ENCODE measurements around the gene FNDC11. TPM values are rescaled to one million over a fixed set of nuclear protein-coding genes. Genes with fewer than 3 reads are reported as not detected.

Gene FNDC11
- total and polyA plus RNA-seq, 2 of the 13 experiments (the other 11 are each of a cell fraction or from before 2014, with no cell fraction given) = 0.07 TPM; not detected in 1

DNA sequence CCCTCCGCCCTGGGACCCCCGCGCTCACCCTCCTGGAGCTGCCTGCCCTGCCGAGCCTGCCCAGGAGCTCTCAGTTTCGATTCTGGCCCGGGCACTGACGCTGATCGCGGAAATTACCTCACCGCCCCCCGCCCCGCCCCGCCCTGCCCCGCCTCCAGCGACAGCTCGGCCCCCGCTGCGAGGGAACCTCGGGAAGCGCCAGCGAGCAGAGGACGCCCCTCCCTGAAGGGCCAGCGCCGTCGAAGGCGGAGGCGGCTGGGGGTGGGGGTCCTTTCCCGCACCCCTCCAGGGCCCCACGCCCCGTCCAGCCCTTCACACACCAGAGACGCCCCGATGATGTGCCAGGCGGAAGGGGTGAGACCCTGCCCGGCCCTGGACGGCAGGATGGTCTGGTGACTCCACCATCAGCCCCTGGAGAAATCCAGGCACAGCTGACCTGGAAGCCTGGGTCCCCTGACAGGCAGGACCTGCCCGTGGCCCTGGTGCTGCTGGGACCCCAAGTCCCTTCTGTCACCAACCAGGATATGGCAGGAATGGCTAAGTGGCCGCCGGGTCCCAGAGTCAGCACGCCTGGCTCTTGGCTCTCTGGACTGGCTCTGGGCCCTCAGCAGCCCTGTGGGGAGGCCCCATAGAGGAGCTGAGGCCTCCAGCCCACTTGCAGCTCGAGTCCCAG, 20.3 kb downstream of the FNDC11 start, which contains the start of gene HELZ2 (continued):
- TF ChIP-seq ZNF574 (CRISPR knock-in tag; IDR thresholded peaks at IDR 0.05) (no peak; the same call in 1 of the 2 replicates), IKZF1 (IDR thresholded peaks at IDR 0.05) (no peak), ZNF800 (CRISPR knock-in tag; IDR thresholded peaks at IDR 0.05) (0 out of 2 replicates have a peak, but pooled peaks have one; percentile 48), SNAPC2 (CRISPR knock-in tag; IDR thresholded peaks at IDR 0.05) (peak; percentile 27; the same call in 1 of the 2 replicates), GATAD1 (CRISPR knock-in tag; IDR thresholded peaks at IDR 0.05) (0 out of 2 replicates have a peak, but pooled peaks have one; percentile 14), TFDP2 (CRISPR knock-in tag; IDR thresholded peaks at IDR 0.05) (no peak), SRSF9 (IDR thresholded peaks at IDR 0.05; ENCODE audit: borderline replicate concordance, insufficient read depth, low read depth, low read length, poor library complexity, severe bottlenecking) (no peak), ZNF724P (CRISPR knock-in tag; IDR thresholded peaks at IDR 0.05; ENCODE audit: borderline replicate concordance) (no peak), SIX1 (CRISPR knock-in tag; IDR thresholded peaks at IDR 0.05; ENCODE audit: borderline replicate concordance) (no peak), ZNF776 (CRISPR knock-in tag; IDR thresholded peaks at IDR 0.05) (peak; percentile 78; the same call in 1 of the 2 replicates), TBL1XR1 (IDR thresholded peaks at IDR 0.05; ENCODE audit: borderline replicate concordance, low read length, partially characterized antibody) (no peak), HMGA1 (CRISPR knock-in tag; conservative IDR thresholded peaks at IDR 0.05) (no peak), KDM3A (CRISPR knock-in tag; IDR thresholded peaks at IDR 0.05; ENCODE audit: low read depth) (peak; percentile 33; the same call in 1 of the 2 replicates), PCBP2 (optimal IDR thresholded peaks at IDR 0.05; ENCODE audit: low read depth, low read length, poor library complexity, severe bottlenecking) (no peak), ZNF678 (CRISPR knock-in tag; IDR thresholded peaks at IDR 0.05) (no peak)
- TF ChIP-seq, protein P1, sequence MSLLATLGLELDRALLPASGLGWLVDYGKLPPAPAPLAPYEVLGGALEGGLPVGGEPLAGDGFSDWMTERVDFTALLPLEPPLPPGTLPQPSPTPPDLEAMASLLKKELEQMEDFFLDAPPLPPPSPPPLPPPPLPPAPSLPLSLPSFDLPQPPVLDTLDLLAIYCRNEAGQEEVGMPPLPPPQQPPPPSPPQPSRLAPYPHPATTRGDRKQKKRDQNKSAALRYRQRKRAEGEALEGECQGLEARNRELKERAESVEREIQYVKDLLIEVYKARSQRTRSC (CRISPR knock-in tag; IDR thresholded peaks at IDR 0.05; ENCODE audit: low read depth) = no peak
- TF ChIP-seq, protein P2, sequence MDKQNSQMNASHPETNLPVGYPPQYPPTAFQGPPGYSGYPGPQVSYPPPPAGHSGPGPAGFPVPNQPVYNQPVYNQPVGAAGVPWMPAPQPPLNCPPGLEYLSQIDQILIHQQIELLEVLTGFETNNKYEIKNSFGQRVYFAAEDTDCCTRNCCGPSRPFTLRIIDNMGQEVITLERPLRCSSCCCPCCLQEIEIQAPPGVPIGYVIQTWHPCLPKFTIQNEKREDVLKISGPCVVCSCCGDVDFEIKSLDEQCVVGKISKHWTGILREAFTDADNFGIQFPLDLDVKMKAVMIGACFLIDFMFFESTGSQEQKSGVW (CRISPR knock-in tag; IDR thresholded peaks at IDR 0.05; ENCODE audit: borderline replicate concordance) = no peak
- TF ChIP-seq, protein P3, sequence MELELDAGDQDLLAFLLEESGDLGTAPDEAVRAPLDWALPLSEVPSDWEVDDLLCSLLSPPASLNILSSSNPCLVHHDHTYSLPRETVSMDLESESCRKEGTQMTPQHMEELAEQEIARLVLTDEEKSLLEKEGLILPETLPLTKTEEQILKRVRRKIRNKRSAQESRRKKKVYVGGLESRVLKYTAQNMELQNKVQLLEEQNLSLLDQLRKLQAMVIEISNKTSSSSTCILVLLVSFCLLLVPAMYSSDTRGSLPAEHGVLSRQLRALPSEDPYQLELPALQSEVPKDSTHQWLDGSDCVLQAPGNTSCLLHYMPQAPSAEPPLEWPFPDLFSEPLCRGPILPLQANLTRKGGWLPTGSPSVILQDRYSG (CRISPR knock-in tag; IDR thresholded peaks at IDR 0.05) = no peak

Measured in HepG2 (cell line).